Ascending aorta (tissue), 2 donors: ENCODE results near the gene VAMP2. TPM values are rescaled to one million over a fixed set of nuclear protein-coding genes. Genes with fewer than 3 reads are reported as not detected.

Source experiments
- DNase-seq, 2 donors: peaks; one replicate each; pipeline ENCODE4 v3.0.0-alpha.2; 2019; ENCODE audit warnings: low spot score in 2 of 2
- H3K27ac ChIP-seq, 2 donors: fragments of 200-600 bp; sonication (generic); one replicate each; pipeline ENCODE4 v1.5.1; 2016 to 2017; ENCODE audit warnings: mild to moderate bottlenecking in 1 of 2
- H3K27me3 ChIP-seq: fragments of 200-600 bp; sonication (generic); one replicate; pipeline ENCODE4 v1.5.1; 2017
- H3K36me3 ChIP-seq, 2 donors: fragments of 200-600 bp; sonication (generic); one replicate each; pipeline ENCODE4 v1.5.1; 2016
- H3K4me1 ChIP-seq, 2 donors: fragments of 200-600 bp; sonication (generic); one replicate each; pipeline ENCODE4 v1.5.1; 2016 to 2017; ENCODE audit warnings: mild to moderate bottlenecking in 1 of 2
- H3K4me3 ChIP-seq, 2 donors: fragments of 200-600 bp; sonication (generic); one replicate each; pipeline ENCODE4 v1.5.1; 2016 to 2017; ENCODE audit warnings: mild to moderate bottlenecking in 1 of 2
- H3K9me3 ChIP-seq, 2 donors: fragments of 200-600 bp; sonication (generic); one replicate each; pipeline ENCODE4 v1.5.1; 2016
- intact Hi-C: fragments of 100-400 bp; cut with DNase I; formaldehyde crosslinking; loops from one replicate; pipeline ENCODE4 v1.15.1; 2023
- total RNA-seq: library from RNA; depleted of rRNA; stranded (reverse); fragments of >200 nt; gene quantifications from one replicate; pipeline ENCODE4 v1.1.0, GENCODE V29; 2016
- TF ChIP-seq, protein P1 (sequence below), 3 experiments: fragments of 200-600 bp in 2 of 3; fragments of 450-650 bp in 1 of 3; sonication (generic) in 2 of 3; IDR thresholded peaks; one replicate each; pipeline ENCODE4 v1.5.1; 2016 to 2019; ENCODE audit warnings: antibody characterized with exemption in 3 of 3, mild to moderate bottlenecking in 1 of 3, moderate library complexity in 1 of 3

VAMP2 gene
- total RNA-seq, 1 donor from 2014 or later = 28.3 TPM

DNA sequence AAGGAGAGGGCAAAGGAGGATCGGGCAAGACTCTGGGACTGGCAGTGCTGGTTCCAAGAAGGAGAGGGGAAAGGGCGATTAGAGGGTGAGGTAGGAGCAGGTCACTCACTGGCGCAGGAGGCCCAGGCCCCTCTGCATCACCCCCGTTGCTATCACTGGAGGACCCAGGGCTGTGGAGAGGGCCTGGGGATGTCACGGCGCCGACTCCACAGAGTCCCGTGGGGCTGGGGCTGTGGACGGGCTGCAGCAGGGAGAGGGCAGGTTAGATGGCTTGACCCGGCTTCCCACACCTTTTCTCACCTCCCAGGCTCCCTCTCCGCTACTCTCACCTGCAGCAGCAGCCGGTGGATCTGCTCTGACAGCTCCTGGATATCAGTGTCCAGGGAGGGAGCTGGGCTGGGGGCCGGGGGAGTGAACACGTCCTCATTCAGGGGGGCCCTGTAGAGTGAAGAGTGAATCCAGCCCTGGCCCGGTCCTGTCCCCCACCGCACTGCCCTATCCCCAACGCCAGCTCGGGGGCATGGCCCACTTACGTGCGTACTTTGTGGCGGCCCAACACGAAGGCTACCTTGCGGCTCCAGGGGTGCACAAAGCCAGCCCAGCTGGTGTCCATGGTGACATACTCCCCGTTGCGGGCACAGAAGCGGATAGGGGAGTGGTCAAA, 15.5 kb downstream of the VAMP2 start:
- TF ChIP-seq, protein P1, sequence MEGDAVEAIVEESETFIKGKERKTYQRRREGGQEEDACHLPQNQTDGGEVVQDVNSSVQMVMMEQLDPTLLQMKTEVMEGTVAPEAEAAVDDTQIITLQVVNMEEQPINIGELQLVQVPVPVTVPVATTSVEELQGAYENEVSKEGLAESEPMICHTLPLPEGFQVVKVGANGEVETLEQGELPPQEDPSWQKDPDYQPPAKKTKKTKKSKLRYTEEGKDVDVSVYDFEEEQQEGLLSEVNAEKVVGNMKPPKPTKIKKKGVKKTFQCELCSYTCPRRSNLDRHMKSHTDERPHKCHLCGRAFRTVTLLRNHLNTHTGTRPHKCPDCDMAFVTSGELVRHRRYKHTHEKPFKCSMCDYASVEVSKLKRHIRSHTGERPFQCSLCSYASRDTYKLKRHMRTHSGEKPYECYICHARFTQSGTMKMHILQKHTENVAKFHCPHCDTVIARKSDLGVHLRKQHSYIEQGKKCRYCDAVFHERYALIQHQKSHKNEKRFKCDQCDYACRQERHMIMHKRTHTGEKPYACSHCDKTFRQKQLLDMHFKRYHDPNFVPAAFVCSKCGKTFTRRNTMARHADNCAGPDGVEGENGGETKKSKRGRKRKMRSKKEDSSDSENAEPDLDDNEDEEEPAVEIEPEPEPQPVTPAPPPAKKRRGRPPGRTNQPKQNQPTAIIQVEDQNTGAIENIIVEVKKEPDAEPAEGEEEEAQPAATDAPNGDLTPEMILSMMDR (IDR thresholded peaks at IDR 0.05) = no peak
- peak overlapping the region; percentile 99 for H3K27ac ChIP-seq
- no peaks in the 10 kb centered on the region for H3K9me3 ChIP-seq
- peak in 1 of 2 donors; percentile 66 for DNase-seq
- H3K4me3 ChIP-seq = no peak overlapping the region
- no peaks in the 10 kb centered on the region for H3K27me3 ChIP-seq
- peaks cover 8 to 28% of the 10 kb centered on the region in 2 donors for H3K4me1 ChIP-seq
- intact Hi-C loops = no loop called here
- peaks cover 86 to 87% of the 10 kb centered on the region in 2 donors for H3K36me3 ChIP-seq

GRCh38 chr17:8146381-8147140, 16.2 kb downstream of the VAMP2 start:
- intact Hi-C loops = no loop called here
- TF ChIP-seq, protein P1 (IDR thresholded peaks at IDR 0.05) = no peak
- DNase-seq = peak in 1 of 2 donors; percentile 62
- Histone ChIP-seq H3K9me3 (no peaks in the 10 kb centered on the region), H3K4me1 (peaks cover 8 to 28% of the 10 kb centered on the region in 2 donors), H3K27me3 (no peaks in the 10 kb centered on the region), H3K27ac (peak overlapping the region; percentile 99), H3K4me3 (no peak overlapping the region), H3K36me3 (peaks cover 93 to 94% of the 10 kb centered on the region in 2 donors)

DNA sequence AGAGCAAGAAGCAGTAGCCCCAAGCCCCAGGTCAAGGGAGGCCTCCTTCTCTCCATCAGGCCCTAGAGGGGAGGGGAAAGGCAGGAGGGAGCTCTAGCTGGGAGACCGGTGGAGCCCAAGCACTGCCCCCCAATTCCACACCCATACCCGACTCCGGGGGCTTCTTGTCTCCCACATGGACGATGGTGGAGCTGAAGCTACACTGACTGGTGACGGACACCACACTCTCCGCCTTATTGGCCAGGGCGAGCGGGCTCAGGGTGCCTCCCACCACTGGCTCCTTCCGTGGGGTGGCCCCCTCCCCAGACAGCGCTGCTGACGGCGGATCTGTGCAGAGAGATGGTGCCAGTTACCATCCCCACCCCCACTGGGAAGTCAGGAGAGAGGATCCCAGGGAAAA, 16.9 kb downstream of the VAMP2 start:
- Histone ChIP-seq H3K36me3 (peaks cover 100% of the 10 kb centered on the region in 2 donors), H3K4me3 (no peak overlapping the region), H3K27me3 (no peaks in the 10 kb centered on the region), H3K9me3 (no peaks in the 10 kb centered on the region), H3K27ac (peak overlapping the region; percentile 99), H3K4me1 (peaks cover 7 to 27% of the 10 kb centered on the region in 2 donors)
- intact Hi-C loops = no loop called here
- TF ChIP-seq, protein P1 (IDR thresholded peaks at IDR 0.05) = no peak
- DNase-seq = peak in 1 of 2 donors; percentile 60

DNA sequence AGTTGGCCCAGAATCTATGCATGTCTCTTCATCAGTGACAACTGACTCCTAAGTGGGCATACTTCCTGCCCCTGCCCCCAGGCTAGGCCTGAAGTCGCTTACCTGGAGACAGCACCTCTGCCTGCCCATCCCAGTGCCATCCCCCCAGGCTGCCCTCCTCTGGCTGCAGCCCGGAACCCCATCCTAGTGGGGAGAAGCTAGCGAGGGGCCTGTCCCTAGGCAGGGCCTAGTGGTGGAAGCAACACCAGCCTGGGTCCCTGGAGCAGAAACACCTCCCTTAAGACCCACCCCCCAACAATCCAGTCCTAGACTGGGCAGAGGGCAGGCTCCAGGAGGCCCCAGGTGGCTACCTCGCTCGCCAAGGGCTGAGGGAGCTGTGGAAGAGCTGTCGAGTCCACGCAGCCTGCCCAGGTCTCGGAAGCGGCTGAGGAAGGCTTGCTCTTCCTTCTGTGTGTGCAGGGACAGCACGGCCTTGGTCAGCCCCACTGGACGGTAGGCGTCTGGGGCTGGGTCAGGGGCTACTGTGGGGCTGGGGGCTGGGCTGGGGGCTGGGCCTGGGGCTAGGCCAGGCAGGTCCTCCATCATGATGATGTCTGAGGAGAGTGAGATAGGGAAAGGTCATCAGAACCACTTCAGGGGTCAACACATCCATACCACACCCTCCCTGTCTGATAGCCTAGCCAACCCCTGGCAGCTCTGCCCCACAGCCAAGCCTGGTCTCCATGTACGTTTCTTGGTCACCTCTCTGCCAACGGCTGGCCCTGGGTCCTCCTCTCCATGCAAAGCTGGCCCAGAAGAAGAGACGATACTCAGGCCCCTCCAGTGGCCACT, 18.1 kb downstream of the VAMP2 start:
- intact Hi-C loops = no loop called here
- Histone ChIP-seq H3K27ac (peak overlapping the region; percentile 13 to 29), H3K36me3 (peaks cover 100% of the 10 kb centered on the region in 2 donors), H3K4me3 (no peak overlapping the region), H3K4me1 (peaks cover 0 to 19% of the 10 kb centered on the region in 2 donors), H3K9me3 (no peaks in the 10 kb centered on the region), H3K27me3 (no peaks in the 10 kb centered on the region)
- TF ChIP-seq, protein P1 (IDR thresholded peaks at IDR 0.05) = no peak
- peak in 1 of 2 donors; percentile 61 for DNase-seq

DNA sequence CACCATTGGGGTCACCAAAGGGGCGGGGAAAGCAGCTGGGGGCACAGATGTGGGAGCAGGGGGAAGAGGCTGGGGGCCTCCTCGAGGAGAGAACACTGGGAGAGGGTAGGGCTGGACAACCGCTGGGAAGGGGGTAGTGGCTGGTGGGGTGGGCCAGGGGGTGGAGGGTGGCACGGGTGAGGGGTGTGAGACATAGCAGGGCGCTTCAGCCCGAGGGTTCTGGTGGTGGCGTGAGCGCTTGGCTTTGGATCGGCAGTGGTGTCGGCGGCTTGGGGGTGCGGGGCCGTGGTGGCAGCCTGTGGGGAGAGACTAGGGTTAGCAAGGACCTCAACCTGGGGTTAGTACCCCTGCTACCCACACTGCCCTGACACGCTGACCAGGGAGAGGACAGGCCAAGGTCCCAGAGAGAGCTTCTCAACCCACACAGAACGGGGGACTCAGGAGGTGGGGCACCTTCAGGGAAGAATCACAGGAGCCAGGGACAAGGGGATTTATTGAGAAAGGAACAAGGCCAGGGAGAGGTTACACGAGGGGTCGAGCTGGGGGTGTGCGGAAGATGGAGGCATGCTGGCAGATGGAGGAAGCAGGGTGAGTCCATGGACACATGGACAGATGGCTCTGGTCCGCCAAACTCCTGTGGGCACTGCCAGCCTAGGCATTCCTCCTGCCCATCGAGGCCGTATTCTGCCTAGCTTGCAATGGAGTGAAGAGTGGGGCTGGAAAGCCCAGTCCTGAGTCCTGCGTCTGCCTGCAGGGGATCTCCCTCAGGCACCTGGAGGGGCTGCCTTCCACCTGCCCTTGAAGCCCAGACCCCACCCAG, 19.0 kb downstream of the VAMP2 start:
- peak in 1 of 2 donors; percentile 71 for DNase-seq
- Histone ChIP-seq H3K27ac (peak overlapping the region; percentile 13 to 60), H3K4me1 (peaks cover 4 to 19% of the 10 kb centered on the region in 2 donors), H3K4me3 (no peak overlapping the region), H3K27me3 (no peaks in the 10 kb centered on the region), H3K36me3 (peaks cover 96% of the 10 kb centered on the region in 2 donors), H3K9me3 (no peaks in the 10 kb centered on the region)
- TF ChIP-seq, protein P1 (IDR thresholded peaks at IDR 0.05) = no peak
- intact Hi-C loops = no loop called here
